SJSA1 (cell line): ENCODE measurements around the gene ATF6. TPM values are rescaled to one million over a fixed set of nuclear protein-coding genes. Genes with fewer than 3 reads are reported as not detected.
A peak's percentile ranks its signal among the peaks of the same experiment; 100 is the strongest.
"Not testable (repeated sequence)": the region's sequence is repeated elsewhere in the genome, so short reads cannot be mapped to it uniquely, and the experiment has no call there.

Experiments used
- DNase-seq, 2 experiments: peaks; one replicate each; pipeline ENCODE4 v3.0.0-alpha.2; 2015 to 2020; ENCODE audit warnings: low spot score in 2 of 2, low read depth in 1 of 2
- H3K27ac ChIP-seq: fragments of 250-450 bp; sonication (Bioruptor Pico); 2 replicates; pipeline ENCODE4 v1.5.1; 2020; ENCODE audit warnings: mild to moderate bottlenecking, moderate library complexity
- H3K27me3 ChIP-seq: fragments of 250-450 bp; sonication (Bioruptor Pico); replicated peaks from 2 replicates; pipeline ENCODE4 v1.5.1; 2020; ENCODE audit warnings: mild to moderate bottlenecking, moderate library complexity
- H3K36me3 ChIP-seq: fragments of 250-450 bp; sonication (Bioruptor Pico); 2 replicates; pipeline ENCODE4 v1.5.1; 2020; ENCODE audit warnings: mild to moderate bottlenecking
- H3K4me1 ChIP-seq: fragments of 250-450 bp; sonication (Bioruptor Pico); replicated peaks from 2 replicates; pipeline ENCODE4 v1.6.1; 2021; ENCODE audit warnings: mild to moderate bottlenecking
- H3K4me3 ChIP-seq: fragments of 250-450 bp; sonication (Bioruptor Pico); 2 replicates; pipeline ENCODE4 v1.5.1; 2020; ENCODE audit warnings: mild to moderate bottlenecking
- H3K9me3 ChIP-seq: fragments of 250-450 bp; sonication (Bioruptor Pico); replicated peaks from 2 replicates; pipeline ENCODE4 v1.5.1; 2020; ENCODE audit warnings: mild to moderate bottlenecking
- total RNA-seq: library from RNA; depleted of rRNA; stranded (reverse); fragments of >200 nt; shearing (Covaris generic); gene quantifications from 2 replicates; pipeline ENCODE4 v1.2.3, GENCODE V29; 2014

ATF6 gene
- total RNA-seq, 1 experiment from 2014 or later: 30.6 TPM

GRCh38 chr1:161779393-161779792 lies 13.3 kb downstream of the ATF6 start:
- DNase-seq: no peak
- Histone ChIP-seq H3K4me1 (no peaks in the 10 kb centered on the region), H3K27ac (no peak overlapping the region), H3K4me3 (no peak overlapping the region), H3K36me3 (peaks cover 19% of the 10 kb centered on the region; the same call in 1 of the 2 replicates), H3K27me3 (no peaks in the 10 kb centered on the region), H3K9me3 (no peaks in the 10 kb centered on the region)

GRCh38 chr1:161781995-161782394 lies 15.9 kb downstream of the ATF6 start:
- Histone ChIP-seq H3K9me3 (no peaks in the 10 kb centered on the region), H3K4me1 (no peaks in the 10 kb centered on the region), H3K4me3 (no peak overlapping the region), H3K27ac (no peak overlapping the region), H3K36me3 (peaks cover 37% of the 10 kb centered on the region), H3K27me3 (no peaks in the 10 kb centered on the region)
- no peak for DNase-seq

- H3K27ac ChIP-seq: no peak overlapping the region
- no peaks in the 10 kb centered on the region for H3K27me3 ChIP-seq
- no peaks in the 10 kb centered on the region for H3K4me1 ChIP-seq
- H3K36me3 ChIP-seq: peaks cover 42% of the 10 kb centered on the region
- H3K9me3 ChIP-seq: no peaks in the 10 kb centered on the region
- no peak overlapping the region for H3K4me3 ChIP-seq
- DNase-seq: no peak
Measured at GRCh38 chr1:161782886-161783285, 16.8 kb downstream of the ATF6 start.

- no peaks in the 10 kb centered on the region for H3K27me3 ChIP-seq
- no peaks in the 10 kb centered on the region for H3K9me3 ChIP-seq
- H3K27ac ChIP-seq: no peak overlapping the region
- no peak overlapping the region for H3K4me3 ChIP-seq
- no peaks in the 10 kb centered on the region for H3K4me1 ChIP-seq
- H3K36me3 ChIP-seq: peaks cover 40% of the 10 kb centered on the region
- no peak for DNase-seq
Measured at GRCh38 chr1:161784968-161785367, 18.8 kb downstream of the ATF6 start.

- no peak for DNase-seq
- H3K4me1 ChIP-seq: no peaks in the 10 kb centered on the region
- H3K27ac ChIP-seq: no peak overlapping the region
- peaks cover 49% of the 10 kb centered on the region for H3K36me3 ChIP-seq
- H3K27me3 ChIP-seq: no peaks in the 10 kb centered on the region
- H3K9me3 ChIP-seq: no peaks in the 10 kb centered on the region
- H3K4me3 ChIP-seq: no peak overlapping the region
Measured at GRCh38 chr1:161787355-161787754, 21.2 kb downstream of the ATF6 start.

DNA sequence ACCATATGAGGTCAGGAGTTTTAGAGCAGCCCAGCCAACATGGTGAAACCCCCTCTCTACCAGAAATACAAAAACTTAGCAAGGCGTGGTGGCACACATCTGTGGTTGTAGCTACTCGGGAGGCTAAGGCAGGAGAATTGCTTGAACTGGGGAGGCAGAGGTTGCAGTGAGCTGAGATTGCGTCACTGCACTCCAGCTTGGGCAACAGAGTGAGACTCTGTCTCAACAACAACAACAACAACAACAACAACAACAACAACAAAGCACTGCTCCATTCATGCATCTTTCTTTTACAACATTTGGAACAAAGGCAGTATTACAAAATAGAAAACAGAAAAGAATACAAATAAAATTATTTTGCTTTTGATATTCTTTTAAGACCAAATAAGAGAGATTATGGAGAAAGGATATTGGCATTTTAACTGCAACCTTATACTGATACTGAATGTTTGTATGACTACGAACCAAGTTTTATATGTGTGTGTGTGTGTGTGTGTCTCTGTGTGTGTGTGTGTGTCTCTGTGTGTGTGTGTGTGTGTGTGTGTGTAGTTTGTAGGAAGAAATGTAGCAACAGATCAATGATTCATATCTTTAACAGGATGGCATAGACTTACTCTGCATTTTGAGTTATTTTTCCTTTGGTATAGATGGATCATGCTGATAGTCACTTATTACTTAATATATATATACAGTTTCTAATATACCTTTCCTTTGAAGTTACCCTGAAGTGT lies 24.6 kb downstream of the ATF6 start:
- Histone ChIP-seq H3K27me3 (no peaks in the 10 kb centered on the region), H3K36me3 (peaks cover 41% of the 10 kb centered on the region)

DNA sequence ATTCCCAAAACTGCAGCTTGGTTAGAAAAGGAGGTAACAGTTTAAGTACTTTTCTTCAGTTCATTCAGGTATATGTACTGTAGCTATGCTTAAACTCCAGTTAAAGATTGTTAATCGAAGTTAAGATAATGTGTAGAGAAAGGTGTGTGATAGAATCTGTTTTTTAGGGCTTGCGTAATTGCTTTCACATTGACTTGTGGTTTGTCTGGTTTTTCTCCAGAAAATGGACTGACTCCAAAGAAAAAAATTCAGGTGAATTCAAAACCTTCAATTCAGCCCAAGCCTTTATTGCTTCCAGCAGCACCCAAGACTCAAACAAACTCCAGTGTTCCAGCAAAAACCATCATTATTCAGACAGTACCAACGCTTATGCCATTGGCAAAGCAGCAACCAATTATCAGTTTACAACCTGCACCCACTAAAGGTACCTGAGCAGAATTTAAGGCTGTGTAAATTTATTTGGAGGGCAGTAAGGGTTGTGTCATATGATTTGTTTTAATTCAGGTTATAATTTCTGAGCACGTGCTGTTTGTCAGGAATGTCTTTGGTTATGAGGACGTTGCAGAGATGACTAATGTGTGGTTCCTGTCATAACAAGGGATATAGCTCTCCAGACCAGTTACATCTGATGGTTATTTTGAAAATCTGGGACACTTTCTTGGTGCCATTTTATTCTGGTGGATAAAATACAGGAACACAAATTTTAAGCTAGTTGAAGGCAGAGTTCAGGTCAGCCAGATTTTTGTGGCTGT lies 26.0 kb downstream of the ATF6 start:
- H3K4me3 ChIP-seq: no peak overlapping the region
- H3K9me3 ChIP-seq: no peaks in the 10 kb centered on the region
- H3K27ac ChIP-seq: no peak overlapping the region
- peaks cover 43% of the 10 kb centered on the region for H3K36me3 ChIP-seq
- H3K27me3 ChIP-seq: no peaks in the 10 kb centered on the region
- no peak for DNase-seq
- H3K4me1 ChIP-seq: peaks cover 4% of the 10 kb centered on the region; the same call in 1 of the 2 replicates

More for the DNA sequence above, 24.6 kb downstream of the ATF6 start:
- H3K9me3 ChIP-seq: no peaks in the 10 kb centered on the region
- H3K4me3 ChIP-seq: no peak overlapping the region
- no peak for DNase-seq
- peaks cover 4% of the 10 kb centered on the region; the same call in 1 of the 2 replicates for H3K4me1 ChIP-seq
- no peak overlapping the region for H3K27ac ChIP-seq

- peaks cover 4% of the 10 kb centered on the region; the same call in 1 of the 2 replicates for H3K4me1 ChIP-seq
- H3K4me3 ChIP-seq: no peak overlapping the region
- H3K27ac ChIP-seq: no peak overlapping the region
Measured at GRCh38 chr1:161792740-161793139, 26.6 kb downstream of the ATF6 start.

DNA sequence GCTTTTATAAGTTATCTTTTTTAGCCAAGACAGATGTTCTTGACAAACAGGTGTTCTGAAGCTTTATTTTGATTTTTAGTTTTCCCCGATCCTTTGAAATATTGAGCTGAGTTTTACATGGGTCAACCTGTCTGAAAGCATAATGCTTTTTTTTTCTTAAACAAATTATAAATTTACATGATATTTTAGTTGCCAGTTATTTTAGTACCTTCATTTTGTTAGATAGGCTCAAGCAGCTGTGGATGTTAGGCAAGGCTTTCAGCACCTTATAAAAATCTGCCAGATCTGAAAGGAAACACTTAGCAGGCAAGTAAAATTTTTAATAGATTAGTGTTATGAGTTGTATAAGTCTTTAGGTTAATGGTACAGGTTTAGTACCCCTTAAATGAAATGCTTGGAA lies 33.7 kb downstream of the ATF6 start:
- peaks cover 43% of the 10 kb centered on the region for H3K36me3 ChIP-seq
- no peaks in the 10 kb centered on the region for H3K9me3 ChIP-seq
- H3K27me3 ChIP-seq: no peaks in the 10 kb centered on the region
- H3K27ac ChIP-seq: no peak overlapping the region
- no peak for DNase-seq
- no peak overlapping the region for H3K4me3 ChIP-seq
- H3K4me1 ChIP-seq: no peaks in the 10 kb centered on the region

More at GRCh38 chr1:161792740-161793139, 26.6 kb downstream of the ATF6 start:
- peak in 1 of 2 experiments; percentile 74 for DNase-seq
- Histone ChIP-seq H3K9me3 (no peaks in the 10 kb centered on the region), H3K36me3 (peaks cover 44% of the 10 kb centered on the region), H3K27me3 (no peaks in the 10 kb centered on the region)

GRCh38 chr1:161801955-161802354 lies 35.8 kb downstream of the ATF6 start:
- H3K27me3 ChIP-seq: no peaks in the 10 kb centered on the region
- H3K27ac ChIP-seq: no peak overlapping the region
- no peak overlapping the region for H3K4me3 ChIP-seq
- no peaks in the 10 kb centered on the region for H3K4me1 ChIP-seq
- peaks cover 33% of the 10 kb centered on the region for H3K36me3 ChIP-seq
- DNase-seq: no peak
- H3K9me3 ChIP-seq: no peaks in the 10 kb centered on the region

GRCh38 chr1:161803181-161803580 lies 37.1 kb downstream of the ATF6 start:
- H3K27ac ChIP-seq: no peak overlapping the region
- no peaks in the 10 kb centered on the region for H3K9me3 ChIP-seq
- peaks cover 22% of the 10 kb centered on the region for H3K36me3 ChIP-seq
- no peak for DNase-seq
- no peaks in the 10 kb centered on the region for H3K4me1 ChIP-seq
- H3K27me3 ChIP-seq: no peaks in the 10 kb centered on the region
- H3K4me3 ChIP-seq: no peak overlapping the region

DNA sequence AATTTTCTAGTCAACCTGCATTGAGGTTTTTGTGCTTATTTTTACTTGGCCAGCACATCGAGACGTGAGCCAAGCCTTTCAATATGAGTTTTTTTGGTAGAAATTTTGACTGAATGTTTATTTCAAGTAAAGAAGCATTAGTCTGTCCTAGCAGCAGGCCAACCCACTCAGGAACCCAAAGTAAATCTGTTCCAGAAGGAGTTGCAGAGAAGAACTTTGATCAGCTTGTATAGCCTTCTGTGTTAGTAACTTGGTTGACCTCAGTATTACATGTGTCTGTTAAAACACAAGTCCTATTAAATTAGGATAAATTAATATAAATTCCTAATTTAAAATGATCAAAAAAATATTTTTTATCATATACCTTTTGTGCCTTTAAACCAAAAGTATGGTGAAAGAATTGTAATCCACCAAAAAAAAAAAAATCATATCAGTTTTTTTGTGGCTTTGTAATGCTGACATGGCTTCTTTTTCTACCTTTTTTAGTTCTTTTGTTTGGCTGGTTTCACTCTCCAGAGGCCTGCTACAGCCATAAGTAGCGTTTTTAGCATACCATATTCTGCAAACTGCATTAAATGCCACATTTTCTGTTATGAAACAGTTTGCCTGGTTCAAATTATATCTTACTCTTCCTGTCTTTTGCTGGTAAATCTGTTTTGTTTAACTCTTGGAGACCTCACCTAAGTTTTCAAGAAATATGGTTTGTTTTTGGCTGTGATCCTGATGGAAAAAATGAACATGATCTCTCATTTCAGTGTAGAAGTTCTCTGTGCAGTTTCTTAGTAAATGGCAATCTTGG lies 39.5 kb downstream of the ATF6 start:
- H3K4me1 ChIP-seq: no peaks in the 10 kb centered on the region
- H3K4me3 ChIP-seq: no peak overlapping the region
- H3K36me3 ChIP-seq: peaks cover 18% of the 10 kb centered on the region
- no peaks in the 10 kb centered on the region for H3K27me3 ChIP-seq
- no peak for DNase-seq
- no peak overlapping the region for H3K27ac ChIP-seq
- H3K9me3 ChIP-seq: no peaks in the 10 kb centered on the region

DNA sequence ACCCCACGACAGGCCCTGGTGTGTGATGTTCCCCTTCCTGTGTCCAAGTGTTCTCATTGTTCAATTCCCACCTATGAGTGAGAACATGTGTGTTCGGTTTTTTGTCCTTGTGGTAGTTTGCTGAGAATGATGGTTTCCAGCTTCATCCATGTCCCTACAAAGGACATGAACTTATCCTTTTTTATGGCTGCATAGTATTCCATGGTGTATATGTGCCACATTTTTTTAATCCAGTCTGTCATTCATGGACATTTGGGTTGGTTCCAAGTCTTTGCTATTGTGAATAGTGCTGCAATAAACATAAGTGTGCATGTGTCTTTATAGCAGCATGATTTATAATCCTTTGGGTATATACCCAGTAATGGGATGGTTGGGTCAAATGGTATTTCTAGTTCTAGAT lies 43.1 kb downstream of the ATF6 start:
- H3K4me3 ChIP-seq, H3K27me3 ChIP-seq: not testable (repeated sequence)
- peaks cover 12% of the 10 kb centered on the region; the same call in 1 of the 2 replicates for H3K36me3 ChIP-seq

More for the DNA sequence above, 43.1 kb downstream of the ATF6 start:
- H3K27ac ChIP-seq, DNase-seq, H3K4me1 ChIP-seq, H3K9me3 ChIP-seq: not testable (repeated sequence)
